ENCODE measurements around the gene TPSAB1.
A peak's percentile ranks its signal among the peaks of the same experiment; 100 is the strongest.
"Not testable (repeated sequence)": the region's sequence is repeated elsewhere in the genome, so short reads cannot be mapped to it uniquely, and the experiment has no call there.

Gene TPSAB1

DNA sequence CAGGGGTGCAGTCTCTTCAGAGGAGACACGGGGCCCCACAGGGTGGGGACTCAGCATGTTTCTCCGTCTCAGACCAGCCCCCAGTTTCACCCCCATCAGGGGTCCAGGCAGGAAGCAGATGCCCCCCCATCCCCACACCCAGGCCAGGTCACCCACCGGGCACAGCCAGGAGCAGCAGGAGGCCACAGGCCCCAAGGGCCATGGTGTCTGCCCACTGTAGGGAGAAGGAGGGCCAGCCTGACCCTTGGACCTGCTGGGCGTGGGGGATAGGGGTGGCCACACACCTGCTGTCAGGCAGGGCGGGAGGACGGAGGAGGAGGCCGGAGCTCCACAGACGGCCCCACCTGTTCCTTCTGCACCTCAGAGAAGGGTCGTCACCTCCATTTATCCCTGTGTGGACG is 15.5 kb upstream of the TPSAB1 start, which contains the start of gene TPSG1:
Gene TPSG1, minus strand, starts transcription at position 218 of the 401 bp plus-strand sequence. Its CDS starts 16 bp downstream, at position 202.
- DNase-seq = no peak

DNA sequence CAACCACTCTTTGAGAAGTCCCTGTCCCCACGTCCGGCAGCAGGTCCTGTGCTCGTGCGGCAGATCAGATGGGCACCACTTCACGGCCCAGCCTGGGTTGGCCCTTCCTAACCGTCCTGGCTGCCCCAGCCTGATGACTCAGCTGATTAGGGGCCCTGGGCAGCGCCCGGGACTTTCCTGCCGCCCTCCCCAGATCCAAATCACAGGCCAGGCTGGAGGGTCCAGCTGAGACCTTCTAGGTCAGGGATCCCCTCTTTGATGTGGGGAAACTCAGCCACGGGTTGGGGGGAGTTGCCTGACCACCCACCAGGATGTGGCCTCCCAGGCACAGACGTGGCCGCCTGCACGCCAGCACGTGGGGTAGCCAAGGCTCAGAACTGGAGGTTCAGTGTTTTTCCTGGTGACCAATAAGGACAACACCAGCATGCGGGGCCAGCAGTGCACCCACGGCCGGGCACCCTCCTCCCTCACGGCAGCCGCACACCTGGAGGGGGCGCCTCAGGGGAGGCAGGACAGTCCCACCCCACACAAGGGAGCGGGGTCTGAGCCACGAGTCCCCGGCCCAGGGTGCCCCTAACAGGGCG is 14.7 kb upstream of the TPSAB1 start:
- DNase-seq = not testable (repeated sequence)

DNA sequence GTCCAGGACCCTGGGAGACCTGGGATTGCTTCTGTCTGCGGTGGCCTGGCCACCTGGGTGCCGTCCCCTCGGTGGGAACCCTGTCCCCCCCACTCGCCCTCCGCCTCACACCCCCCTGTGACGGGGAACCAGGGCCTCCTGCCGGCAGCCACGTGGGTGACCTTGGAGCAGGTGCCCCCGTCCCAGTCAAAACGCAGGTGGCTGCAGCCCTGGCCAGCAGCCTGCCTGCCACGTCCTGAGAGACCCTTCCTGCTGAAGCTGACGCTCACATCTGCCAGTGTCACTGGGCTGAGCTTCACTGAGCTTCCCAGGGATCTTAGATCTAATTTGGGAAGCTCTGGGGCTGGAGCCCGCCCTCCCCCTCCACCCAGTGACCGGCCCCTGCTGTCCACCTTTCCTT is 13.8 kb upstream of the TPSAB1 start:
- not testable (repeated sequence) for DNase-seq

DNA sequence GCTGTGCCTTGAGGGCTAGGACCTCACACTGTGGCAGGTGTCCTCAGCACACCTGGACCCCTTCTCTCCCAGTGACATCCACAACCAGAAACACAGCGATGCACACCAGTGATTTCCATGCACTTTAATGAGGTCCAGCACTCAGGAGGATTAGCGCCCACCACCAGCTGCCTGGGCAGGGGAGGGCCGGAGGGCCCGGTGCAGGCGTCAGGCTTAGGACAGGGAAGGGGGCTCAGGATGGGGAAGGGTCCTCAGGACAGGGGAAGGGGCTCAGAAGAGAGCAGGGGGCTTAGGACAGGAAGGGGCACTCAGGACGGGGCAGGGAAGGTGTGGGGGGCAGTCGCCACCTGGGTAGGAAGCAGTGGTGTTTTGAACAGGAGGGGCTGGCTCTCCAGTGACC is 12.3 kb upstream of the TPSAB1 start:
- DNase-seq = not testable (repeated sequence)

DNA sequence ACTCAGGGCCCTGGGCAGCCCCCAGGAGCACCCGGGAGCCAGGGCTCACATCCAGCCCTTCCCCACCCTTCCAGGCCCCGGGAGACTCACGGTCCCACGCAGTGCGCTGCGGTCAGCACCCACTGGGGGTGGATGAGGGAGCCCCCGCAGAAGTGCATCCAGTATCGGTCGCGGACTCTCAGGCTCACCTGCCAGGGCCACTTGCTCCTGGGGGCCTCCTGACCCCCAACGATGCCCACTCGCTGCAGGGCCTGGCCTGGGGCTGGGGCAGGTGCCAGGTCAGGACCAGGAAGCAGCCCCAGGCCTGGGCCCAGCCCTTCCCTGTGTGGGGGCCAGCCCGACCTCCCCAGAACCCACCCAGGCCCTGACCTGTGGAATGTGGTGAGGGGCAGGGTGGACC is 11.0 kb upstream of the TPSAB1 start:
- DNase-seq = not testable (repeated sequence)

DNA sequence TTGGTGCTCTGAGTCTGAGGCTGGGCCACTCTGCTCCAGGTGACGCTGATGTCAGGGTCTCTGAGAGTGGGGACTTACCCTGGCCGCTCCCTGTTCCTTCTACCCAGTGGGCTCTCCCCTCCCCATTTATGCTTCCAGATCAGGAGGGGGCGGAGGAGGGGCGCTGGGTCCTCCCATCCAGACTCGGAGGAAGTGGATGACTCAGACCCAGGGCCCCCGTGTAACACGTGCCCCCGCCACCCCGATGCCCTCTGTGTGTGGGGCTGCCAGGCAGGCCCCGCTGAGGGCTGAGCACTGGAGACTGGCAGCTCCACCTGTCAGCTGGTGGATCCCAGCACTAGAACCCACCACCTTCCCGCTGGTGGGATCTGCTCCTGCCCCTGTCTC is 10.4 kb upstream of the TPSAB1 start, which contains the start of gene TPSB2:
Gene TPSB2, minus strand, starts transcription at position 101 of the 387 bp plus-strand sequence. CDS start 233 bp downstream, outside the sequence.
- not testable (repeated sequence) for DNase-seq

DNA sequence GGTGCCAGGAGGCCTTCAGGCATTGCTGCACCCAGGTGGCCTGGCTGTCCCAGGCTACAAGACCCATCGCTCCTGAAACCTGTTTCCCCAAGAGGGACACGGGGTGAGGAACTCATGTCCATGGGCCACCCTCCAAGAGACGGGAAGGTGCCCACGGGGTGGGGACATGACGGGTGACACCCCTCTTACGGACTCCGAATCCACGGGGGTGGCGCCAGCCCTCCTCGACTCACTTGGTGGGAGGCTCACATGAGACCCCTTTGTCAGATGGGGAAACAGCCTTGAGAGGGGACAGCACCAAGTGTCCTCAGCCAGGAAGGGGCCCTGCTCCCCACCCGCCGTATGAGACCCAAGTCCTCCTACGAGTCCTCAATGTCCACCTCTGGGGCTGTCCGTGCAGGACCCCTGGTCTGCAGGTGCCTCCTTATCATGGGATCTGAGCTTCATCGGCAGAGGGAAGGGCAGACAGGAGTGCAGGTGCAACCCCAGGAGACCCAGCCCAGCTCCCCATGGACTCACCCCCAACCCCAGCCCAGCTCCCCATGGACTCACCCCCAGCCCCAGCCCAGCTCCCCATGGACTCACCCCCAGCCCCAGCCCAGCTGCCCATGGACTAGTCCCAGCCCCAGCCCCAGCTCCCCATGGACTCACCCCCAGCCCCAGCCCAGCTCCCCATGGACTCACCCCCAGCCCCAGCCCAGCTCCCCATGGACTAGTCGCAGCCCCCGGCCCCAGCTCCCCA is 9.9 kb upstream of the TPSAB1 start:
- DNase-seq = not testable (repeated sequence)

DNA sequence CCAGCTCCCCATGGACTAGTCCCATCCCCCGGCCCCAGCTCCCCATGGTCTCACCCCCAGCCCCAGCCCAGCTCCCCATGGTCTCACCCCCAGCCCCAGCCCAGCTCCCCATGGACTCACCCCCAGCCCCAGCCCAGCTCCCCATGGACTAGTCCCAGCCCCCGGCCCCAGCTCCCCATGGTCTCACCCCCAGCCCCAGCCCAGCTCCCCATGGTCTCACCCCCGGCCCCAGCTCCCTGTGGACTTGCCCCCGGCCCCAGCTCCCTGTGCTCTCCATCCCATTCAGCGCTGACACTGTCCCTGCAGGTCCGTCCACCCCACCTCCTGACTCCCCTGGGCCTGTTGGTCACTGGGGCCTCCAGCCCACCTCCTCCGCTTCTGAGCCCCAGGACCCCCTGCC is 9.2 kb upstream of the TPSAB1 start:
- not testable (repeated sequence) for DNase-seq

DNA sequence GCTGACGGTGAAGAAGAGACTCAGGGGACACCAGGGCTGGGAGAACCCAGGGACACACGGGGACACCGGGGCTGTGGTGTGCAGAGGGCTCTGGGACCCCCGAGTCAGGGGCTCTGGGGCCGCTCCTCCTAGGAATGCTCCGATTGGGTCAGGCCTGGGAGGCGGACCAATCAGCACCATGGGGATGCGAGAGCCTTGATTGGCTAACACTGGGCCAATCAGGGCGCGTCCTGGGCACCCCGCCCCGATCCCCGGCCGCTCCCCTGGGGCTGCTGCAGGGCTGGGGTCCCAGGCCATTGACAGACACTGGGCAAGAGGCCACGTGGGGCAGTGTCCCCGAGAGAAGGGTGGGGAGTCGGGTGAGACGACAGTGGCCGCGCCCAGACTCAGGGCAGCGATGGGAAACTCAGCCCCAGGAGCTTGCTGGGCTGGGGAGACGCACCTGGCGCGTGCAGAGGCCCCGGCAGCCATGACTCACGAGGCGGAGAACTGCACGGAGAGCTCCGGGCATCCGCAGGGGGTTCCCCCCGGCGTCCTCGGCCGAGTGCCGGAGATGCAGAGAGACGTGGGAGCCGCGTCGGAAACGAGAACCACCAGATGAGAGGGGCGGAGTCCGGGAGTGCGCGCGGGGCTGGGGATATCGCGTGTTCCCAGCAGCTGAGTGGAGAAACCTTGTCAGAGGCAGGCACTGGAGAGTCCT is 8.3 kb upstream of the TPSAB1 start:
- not testable (repeated sequence) for DNase-seq

DNA sequence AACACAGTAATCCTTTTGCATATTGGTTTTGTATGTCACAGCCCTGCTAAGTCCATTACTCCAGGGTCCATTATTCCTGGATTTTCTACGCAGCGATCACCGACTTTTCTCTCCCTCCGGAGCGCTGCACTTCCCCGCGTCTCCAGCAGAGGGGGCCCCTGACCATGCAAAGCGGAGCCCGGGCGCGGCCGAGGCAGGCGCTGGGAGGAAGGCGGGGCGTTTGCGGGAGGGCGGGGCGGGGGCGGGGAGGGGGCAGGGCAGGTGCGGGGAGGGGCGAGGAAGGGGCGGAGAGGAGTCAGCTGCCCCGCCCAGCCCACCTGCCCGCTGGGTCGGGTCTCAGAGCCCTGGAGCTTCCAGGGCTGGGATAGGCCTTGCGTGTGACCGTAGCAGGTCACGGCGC is 3.8 kb upstream of the TPSAB1 start:
- DNase-seq = not testable (repeated sequence)

DNA sequence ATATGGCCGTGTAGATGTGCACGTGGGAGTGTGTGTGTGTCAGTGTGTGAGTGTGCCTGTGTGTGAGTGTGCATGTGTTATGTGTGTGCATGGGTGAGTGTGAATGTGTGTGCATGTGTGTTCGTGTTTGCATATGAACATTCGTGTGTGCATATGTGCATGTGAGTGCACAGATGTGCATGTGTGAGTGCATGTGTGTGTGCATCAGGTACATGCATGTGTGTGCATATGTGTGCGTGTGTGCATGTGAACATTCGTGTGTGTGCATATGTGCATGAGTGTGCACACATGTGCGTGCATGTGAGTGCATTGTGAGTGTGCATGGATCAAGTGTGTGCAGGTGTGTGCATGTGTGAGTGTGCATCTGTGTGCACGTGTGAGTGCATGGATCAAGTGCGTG is 2.5 kb upstream of the TPSAB1 start:
- no peak for DNase-seq

DNA sequence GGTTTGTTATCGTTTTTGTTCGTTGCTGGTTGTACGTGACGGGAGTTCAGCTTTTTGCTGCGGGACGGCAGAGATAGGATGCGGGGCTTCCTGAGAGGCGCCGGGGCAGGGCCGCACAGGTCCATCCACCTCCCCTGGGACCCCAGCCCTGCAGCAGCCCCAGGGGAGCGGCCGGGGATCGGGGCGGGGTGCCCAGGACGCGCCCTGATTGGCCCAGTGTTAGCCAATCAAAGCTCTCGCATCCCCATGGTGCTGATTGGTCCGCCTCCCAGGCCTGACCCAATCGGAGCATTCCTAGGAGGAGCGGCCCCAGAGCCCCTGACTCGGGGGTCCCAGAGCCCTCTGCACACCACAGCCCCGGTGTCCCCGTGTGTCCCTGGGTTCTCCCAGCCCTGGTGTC is 1.6 kb upstream of the TPSAB1 start:
- DNase-seq = not testable (repeated sequence)

DNA sequence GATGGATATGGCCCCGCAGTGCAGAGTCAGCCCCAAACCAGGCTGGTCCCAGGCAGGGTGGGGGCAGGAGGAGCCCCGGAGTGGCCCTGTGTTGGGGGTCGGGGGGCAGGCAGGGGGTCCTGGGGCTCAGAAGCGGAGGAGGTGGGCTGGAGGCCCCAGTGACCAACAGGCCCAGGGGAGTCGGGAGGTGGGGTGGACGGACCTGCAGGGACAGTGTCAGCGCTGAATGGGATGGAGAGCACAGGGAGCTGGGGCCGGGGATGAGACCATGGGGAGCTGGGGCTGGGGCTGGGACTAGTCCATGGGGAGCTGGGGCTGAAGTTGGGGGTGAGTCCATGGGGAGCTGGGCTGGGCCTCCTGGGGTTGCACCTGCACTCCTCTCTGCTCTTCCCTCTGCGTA is 930 bp upstream of the TPSAB1 start:
- DNase-seq = not testable (repeated sequence)

DNA sequence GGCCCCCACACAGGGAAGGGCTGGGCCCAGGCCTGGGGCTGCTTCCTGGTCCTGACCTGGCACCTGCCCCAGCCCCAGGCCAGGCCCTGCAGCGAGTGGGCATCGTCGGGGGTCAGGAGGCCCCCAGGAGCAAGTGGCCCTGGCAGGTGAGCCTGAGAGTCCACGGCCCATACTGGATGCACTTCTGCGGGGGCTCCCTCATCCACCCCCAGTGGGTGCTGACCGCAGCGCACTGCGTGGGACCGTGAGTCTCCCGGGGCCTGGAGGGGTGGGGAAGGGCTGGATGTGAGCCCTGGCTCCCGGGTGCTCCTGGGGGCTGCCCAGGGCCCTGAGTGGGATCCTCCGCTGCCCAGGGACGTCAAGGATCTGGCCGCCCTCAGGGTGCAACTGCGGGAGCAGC is 576 bp downstream of the TPSAB1 start:
- DNase-seq = not testable (repeated sequence)

DNA sequence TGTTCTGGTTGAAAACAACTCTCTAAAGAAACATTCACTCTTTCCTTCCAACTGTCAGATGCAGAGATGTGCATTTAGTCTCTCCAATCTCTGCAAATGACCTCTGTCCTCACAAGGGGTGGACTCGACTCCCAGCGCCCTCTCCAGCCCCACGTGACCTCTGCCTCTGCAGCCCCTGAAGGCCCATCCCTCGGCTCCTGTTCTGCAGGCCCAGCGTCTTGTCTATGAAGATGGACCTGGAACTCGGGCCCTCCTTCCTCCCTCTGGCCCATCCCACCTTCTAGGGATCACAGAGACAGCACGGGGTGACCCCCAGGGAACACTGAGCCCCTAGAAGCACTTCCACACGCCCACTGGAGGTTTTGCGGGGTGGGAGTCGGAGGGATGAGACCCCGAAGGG is 2.9 kb downstream of the TPSAB1 start:
- not testable (repeated sequence) for DNase-seq

DNA sequence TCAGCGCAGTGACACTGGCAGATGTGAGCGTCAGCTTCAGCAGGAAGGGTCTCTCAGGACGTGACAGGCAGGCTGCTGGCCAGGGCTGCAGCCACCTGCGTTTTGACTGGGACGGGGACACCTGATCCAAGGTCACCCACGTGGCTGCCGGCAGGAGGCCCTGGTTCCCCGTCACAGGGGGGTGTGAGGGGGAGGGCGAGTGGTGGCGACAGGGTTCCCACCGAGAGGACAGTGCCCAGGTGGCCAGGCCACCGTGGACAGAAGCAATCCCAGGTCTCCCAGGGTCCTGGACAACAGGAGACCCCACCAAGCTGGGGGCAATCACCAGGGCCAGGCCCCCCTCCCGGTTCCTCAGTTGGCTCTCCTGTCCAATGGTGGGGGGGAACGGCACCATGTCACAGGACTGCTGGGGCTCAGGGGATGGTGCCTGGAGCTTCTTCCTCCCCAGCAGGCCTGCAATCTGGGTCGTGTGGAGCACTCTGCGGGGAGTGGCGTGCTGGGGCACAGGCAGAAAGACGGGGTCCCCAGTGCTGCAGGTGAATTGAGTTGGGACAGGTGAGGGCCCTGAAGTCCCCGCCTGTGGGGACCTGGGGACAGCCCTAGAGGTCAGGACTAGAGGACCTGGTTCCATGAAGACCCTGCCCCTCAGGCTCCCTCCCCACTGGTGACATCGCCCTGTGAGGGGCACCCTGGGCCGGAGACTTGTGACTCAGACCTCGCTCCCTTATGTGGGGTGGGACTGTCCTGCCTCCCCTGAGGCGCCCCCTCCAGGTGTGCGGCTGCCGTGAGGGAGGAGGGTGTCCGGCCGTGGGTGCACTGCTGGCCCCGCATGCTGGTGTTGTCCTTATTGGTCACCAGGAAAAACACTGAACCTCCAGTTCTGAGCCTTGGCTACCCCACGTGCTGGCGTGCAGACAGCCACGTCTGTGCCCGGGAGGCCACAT is 3.7 kb downstream of the TPSAB1 start:
- peak; percentile 22 for DNase-seq

DNA sequence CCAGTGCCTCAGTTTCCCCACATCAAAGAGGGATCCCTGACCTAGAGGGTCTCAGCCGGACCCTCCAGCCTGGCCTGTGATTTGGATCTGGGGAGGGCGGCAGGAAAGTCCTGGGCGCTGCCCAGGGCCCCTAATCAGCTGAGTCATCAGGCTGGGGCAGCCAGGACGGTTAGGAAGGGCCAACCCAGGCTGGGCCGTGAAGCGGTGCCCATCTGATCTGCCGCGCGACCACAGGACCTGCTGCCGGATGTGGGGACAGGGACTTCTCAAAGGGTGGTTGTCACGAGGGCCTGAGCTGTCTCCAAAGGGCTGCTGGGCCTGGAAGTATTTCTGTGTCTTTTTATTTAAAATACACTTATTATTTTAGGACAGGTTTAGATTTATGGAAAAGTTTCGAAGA is 4.4 kb downstream of the TPSAB1 start:
- no peak for DNase-seq

DNA sequence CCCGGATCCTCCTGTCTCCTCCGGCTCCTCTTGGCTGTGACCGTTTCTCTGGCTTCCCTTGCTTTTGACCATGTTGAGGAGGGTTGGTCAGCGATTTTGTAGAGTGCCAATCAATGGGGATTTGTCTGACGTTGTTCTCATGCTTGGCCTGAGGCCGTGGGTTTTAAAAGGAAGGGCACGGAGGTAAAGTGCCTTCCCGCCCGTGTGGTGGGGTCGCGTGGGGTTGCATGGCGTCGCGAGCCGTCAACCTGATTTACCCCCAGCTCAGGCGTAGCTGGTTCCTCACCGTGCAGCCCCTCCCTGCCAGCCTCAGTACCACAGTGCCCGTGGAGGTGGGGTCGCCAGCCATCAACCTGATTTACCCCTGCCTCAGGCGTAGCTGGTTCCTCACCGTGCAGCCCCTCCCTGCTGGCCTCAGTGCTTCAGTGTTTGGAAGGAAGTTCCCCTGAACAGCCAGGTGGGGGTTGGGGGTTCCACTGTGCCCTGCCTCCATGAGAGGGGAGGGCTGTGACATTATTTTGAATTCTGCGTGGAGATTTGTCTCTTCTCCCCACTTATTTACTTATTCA is 5.0 kb downstream of the TPSAB1 start:
- DNase-seq = no peak

DNA sequence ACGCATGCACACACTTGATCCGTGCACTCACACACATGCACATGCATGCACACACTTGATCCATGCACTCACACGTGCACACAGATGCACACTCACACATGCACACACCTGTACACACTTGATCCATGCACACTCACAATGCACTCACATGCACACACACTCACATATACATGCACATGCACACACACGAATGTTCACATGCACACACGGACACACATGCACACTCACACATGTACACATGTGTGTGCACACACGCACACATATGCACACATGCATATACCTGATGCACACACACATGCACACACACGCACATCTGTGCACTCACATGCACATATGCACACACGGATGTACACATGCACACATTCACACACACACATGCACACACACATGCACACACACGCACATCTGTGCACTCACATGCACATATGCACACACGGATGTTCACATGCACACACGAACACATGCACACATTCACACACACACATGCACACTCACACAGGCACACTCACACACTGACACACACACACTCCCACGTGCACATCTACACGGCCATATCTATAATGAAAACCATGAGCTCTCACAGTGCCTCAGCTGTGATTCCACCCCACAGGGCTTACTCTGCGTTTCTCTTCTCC is 7.5 kb downstream of the TPSAB1 start:
- not testable (repeated sequence) for DNase-seq

DNA sequence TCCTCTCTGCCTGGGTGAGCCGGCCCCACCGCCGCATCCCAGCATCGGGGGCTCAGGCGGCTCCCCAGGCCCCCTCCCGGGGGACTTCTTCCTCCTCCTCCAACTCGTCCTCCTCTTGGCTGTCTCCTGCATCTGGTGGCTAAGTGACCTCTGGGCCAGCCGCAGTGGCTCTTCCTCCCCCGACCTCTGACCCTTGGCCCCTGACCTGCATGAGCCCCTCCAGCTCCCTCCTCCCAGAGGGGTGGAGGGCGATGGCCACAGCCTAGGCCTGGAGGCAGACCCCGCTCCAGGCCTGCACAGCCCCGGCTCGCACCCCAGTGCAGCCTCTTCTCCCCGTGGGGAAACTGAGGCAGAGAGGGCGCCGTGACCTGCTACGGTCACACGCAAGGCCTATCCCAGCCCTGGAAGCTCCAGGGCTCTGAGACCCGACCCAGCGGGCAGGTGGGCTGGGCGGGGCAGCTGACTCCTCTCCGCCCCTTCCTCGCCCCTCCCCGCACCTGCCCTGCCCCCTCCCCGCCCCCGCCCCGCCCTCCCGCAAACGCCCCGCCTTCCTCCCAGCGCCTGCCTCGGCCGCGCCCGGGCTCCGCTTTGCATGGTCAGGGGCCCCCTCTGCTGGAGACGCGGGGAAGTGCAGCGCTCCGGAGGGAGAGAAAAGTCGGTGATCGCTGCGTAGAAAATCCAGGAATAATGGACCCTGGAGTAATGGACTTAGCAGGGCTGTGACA is 8.7 kb downstream of the TPSAB1 start:
- DNase-seq = not testable (repeated sequence)
